ENCODE data around the gene RSRC1. TPM values are rescaled to one million over a fixed set of nuclear protein-coding genes. Genes with fewer than 3 reads are reported as not detected.

The RSRC1 gene
- total and polyA plus RNA-seq, 8 donors: 7.7 to 19.9 (median 10.2) TPM

Other genes with a start within 250 kb of the RSRC1 start
- under 1 TPM in 5 of 6 donors, not detected in 1; 0.09 to 0.43 (median 0.22) TPM for gene SHOX2, start 3.7 kb upstream of the RSRC1 start, total RNA-seq
- gene SHOX2, start 3.7 kb upstream of the RSRC1 start, polyA plus RNA-seq: under 1 TPM; 0.11 to 0.23 TPM